Right lobe of liver (tissue), 4 donors: Measurements from ENCODE around the gene TCF12.

Source experiments
- POLR2A ChIP-seq: fragments of 450-650 bp; IDR thresholded peaks from one replicate; pipeline ENCODE4 v1.6.1; 2017; ENCODE audit warnings: antibody characterized with exemption, mild to moderate bottlenecking
- TF ChIP-seq, protein P1 (sequence below), 4 donors: fragments of 200-600 bp in 3 of 4; fragments of 450-650 bp in 1 of 4; IDR thresholded peaks; one replicate each; pipeline versions ENCODE4 v1.5.1 to v1.8.0; 2016 to 2022; ENCODE audit warnings: antibody characterized with exemption in 4 of 4, mild to moderate bottlenecking in 2 of 4
- donor health status: DM: no; HTN: no; CAD: no.
- donor health status: DM: no; HTN: no; CAD: no.
- donor health status: DM: no; HTN: yes; CAD: no.

DNA sequence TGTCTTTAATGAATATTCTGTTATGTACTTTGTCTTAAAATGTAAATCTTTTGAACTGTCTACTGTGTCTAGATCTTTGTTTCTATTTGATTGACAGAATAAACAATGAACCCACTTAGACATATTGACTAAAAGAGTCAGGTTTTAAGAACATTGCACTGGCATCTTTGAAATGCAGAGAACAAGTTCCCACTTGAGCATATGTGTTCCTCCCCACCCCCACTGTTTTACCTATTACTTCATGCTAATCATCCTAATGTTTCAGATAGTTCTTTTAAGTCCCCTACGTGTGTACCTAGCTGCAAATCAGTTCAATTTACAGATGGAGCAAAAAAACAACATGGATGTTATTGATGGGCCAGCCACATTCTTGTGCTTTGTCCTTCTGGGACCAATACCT is 11.7 kb upstream of the TCF12 start:
- TF ChIP-seq, protein P1, sequence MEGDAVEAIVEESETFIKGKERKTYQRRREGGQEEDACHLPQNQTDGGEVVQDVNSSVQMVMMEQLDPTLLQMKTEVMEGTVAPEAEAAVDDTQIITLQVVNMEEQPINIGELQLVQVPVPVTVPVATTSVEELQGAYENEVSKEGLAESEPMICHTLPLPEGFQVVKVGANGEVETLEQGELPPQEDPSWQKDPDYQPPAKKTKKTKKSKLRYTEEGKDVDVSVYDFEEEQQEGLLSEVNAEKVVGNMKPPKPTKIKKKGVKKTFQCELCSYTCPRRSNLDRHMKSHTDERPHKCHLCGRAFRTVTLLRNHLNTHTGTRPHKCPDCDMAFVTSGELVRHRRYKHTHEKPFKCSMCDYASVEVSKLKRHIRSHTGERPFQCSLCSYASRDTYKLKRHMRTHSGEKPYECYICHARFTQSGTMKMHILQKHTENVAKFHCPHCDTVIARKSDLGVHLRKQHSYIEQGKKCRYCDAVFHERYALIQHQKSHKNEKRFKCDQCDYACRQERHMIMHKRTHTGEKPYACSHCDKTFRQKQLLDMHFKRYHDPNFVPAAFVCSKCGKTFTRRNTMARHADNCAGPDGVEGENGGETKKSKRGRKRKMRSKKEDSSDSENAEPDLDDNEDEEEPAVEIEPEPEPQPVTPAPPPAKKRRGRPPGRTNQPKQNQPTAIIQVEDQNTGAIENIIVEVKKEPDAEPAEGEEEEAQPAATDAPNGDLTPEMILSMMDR (IDR thresholded peaks at IDR 0.05) = no peak
- no peak for TF ChIP-seq POLR2A
